ENCODE results near the gene USP48.
A peak's percentile ranks its signal among the peaks of the same experiment; 100 is the strongest.
"Not testable (repeated sequence)": the region's sequence is repeated elsewhere in the genome, so short reads cannot be mapped to it uniquely, and the experiment has no call there.

The USP48 gene

DNA sequence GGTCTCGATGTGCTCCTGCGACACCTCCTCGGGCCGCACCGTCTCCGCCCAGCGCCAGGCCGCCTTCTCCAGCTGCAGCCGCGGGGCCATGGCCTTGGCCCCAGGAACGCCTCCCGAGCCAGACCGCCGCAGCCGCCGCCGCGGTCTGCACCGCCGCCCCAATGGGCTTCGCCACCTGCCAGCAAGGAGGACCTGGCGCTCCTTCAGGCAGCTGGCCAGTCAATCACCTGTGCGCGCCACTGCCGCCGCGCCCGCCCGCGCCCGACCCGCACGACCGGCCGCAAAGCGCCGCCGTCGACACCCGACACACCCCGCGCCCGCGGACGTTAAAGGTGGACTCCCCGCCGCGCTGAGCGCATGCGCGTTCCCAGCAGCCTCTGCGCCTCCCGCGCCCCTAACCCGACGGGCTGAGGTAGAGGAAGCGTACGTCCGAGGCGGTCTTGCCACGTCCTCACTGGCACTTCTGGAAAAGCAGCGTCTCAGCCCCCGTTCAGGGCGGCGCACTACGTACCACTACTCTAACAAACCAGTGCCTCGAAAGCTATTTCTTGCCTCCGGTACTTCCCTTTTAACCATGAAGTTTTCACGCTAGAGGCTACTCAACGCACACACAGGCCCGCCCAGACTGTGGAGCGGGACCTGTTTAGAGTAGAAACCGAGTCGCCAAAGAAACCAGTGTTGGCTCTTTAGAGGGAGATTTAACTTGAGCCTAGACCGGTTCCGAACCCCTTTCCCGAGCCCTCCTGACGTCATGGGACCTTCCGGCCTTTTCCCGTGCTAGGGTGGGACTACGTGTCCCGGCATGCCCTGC lies at the start of gene USP48:
TSS of gene USP48 (minus strand) at position 282 of the 811 bp plus-strand sequence. CDS start at position 90, 192 bp downstream.
- DNase-seq (ENCODE audit: low spot score), result peak; percentile 98

DNA sequence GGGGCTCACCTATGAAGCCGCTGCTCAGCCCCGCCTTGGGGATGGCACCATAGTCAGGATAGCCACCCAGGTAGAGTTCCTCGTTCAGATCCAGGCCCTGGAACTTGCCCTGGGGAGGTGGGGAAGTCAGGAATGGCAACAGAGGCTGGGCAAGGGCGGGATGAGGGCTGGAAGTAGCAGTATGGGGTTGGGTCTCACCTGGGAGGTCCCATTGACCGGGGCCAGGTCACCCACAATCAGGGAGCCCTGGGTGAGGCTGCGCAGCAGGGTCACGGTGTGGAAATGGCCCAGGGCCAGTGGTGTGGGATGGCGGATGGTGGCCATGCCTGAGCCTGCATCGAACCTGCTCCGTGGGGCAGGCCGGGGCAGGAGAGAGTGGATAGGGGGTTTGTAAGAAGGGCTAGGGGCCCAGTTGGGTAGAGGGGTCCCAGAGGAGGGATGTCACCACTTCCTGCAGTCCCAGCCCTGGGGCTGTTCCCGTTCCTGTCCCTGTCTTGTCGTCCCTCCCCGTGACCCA lies 48.6 kb upstream of the USP48 start:
- no peak for DNase-seq (ENCODE audit: low spot score)

- DNase-seq (ENCODE audit: low spot score), result no peak
Observed at GRCh38 chr1:21830792-21831453, 48.0 kb upstream of the USP48 start.

- DNase-seq (ENCODE audit: low spot score), result no peak
Observed at GRCh38 chr1:21829294-21829693, 46.3 kb upstream of the USP48 start.

DNA sequence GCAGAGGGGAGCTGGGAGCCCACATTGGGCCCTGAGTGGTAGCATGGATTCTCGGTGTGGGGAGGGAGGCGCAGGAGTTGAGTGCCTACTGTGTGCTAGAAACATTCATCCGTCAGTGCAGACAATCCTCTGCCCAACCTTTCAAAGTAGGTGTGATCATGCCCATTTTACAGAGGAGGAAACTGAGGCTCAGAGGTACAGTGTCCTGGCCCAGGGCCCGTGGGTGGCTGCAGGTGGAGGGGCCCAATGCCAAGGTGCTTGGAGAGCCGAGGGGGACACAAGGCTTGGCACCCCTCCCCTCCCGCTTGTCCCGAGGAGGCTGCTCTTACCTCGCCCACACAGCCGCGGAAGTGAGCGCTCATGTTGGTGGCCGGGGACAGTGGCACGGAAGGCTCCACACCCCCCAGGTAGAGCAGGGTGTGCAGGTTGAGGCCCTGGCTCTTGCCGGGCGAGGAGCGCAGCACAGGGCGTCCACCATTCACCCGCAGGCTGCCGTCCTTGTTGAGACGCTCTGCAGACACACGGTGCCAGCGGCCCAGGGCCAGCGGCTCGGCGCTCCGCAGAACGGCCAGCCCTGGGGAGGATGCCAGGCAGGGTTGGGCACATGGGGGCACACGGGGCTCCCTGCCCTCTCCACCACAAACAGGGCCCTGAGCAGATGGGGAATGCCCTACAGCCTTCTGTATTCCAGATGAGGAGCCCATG lies 45.7 kb upstream of the USP48 start:
- DNase-seq (ENCODE audit: low spot score), result no peak

DNA sequence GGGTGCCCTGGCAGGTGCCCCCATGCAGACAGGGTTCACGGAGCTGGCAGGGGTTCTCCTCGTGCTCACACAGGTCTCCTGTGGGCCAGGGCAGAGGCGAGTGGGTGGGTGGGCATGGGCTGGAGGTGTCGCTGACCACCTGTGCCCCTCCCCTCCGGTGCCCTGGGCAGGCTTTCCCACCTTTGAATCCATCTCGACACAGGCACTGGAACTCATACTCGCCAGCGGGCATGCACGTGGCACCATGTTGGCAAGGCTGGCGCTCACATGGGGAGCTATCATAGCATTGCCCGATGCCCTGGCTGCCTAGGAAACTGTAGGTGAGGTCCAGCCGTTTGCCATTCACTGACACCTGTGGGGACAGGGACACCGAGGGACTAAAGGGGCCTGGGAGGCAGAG lies 45.1 kb upstream of the USP48 start:
- no peak for DNase-seq (ENCODE audit: low spot score)

GRCh38 chr1:21827141-21827679 lies 44.3 kb upstream of the USP48 start:
- no peak for DNase-seq (ENCODE audit: low spot score)

DNA sequence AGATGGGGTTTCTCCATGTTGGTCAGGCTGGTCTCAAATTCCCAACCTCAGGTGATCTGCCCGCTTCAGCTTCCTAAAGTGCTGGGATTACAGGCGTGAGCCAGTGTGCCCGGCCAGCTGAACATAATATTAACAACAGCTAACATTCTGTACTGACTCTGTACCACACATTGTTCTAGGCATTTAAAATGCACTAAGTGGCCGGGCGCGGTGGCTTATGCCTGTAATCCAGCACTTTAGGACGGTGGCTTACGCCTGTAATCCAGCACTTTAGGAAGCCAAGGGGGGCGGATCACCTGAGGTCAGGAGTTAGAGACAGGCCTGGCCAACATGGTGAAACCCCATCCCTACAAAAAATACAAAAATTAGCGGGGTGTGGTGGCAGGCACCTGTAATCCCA lies 43.7 kb upstream of the USP48 start:
- not testable (repeated sequence) for DNase-seq (ENCODE audit: low spot score)

DNA sequence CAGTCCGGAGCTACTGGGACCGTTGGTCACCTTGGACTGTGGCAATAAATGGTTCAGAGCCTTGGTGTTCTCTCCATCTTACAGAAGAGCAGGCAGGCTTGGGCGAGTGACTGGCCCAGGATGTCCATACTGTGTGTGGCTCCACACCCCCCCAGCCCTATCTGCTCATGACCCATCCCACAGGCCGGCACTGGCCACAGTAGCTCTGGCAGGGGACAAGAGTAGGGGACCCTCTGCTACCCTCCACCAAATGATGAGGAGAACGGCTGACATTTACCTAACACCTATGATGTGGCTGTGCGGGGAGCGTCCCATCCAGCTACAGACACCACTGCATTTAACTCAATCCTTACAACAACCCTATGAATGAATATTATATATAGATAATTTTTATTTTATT lies 42.4 kb upstream of the USP48 start:
- DNase-seq (ENCODE audit: low spot score), result no peak

- DNase-seq (ENCODE audit: low spot score), result no peak
Observed at GRCh38 chr1:21824926-21825325, 42.0 kb upstream of the USP48 start.

DNA sequence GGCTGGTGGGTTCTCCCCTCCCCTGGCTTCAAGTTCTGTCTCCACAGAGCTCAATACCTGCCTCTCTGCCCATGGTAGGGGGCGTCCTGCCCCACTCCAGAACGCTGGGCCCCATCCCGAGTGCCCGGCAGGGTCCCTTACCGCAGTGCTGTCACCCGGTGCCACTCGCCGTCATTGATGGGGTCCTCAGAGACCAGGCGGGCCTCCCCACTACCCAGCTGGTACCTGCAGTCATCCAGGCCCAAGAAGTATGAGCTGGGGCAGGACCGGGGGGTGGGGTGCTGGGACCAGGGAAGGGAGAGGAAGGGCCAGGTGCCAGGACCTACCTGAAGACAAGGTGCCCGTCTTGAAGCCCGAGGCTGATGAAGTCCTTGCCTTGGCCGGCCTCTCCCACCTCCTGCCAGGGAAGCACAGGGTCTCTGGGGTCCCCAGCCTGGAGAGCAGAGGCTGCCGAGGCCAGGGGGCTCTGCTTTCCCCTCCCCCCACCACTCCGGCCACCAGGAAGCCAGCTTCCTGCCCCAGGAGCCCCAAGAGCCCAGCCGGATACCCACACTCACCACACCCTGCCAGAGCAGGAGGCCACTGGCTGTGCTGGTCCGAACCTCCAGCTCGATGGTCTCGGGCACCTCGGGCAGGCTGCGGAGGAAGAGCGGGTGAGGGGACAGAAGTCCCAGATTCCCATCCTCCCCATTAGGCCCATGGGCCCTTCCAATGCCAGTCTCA lies 41.2 kb upstream of the USP48 start:
- DNase-seq (ENCODE audit: low spot score), result no peak

GRCh38 chr1:21823206-21823979 lies 40.4 kb upstream of the USP48 start:
- no peak for DNase-seq (ENCODE audit: low spot score)

GRCh38 chr1:21822349-21822748 lies 39.4 kb upstream of the USP48 start:
- DNase-seq (ENCODE audit: low spot score), result no peak

DNA sequence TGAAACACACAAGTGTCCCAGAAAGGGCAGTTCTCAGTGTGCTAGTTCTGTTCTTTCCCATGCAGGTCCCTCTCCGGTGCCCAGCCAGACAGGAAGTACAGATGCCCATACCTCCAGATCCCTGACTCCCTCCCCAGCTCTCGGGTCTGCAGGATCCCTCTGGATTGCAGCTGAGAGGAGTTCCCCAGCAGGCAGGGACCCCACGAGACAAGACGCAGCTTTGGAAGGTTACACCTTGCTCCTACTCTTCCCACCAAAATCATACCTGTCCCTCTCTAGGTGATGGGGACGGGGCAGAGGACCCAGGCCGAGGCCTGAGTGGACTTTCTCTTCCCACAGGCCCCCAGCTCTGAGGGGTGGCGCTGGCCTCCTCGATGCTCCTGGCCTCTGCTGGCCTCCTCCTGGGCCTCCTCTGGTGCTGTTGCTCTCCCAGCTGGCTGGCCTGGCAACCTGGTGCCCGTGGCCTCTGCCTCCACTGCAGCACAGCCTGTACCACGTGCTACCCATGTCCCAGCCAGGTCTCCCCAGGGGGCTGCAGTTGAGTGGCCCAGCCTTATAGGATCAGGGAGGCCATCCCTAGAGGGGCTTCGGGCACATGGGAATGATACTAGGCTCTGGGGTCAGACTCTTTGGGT lies 38.6 kb upstream of the USP48 start:
- DNase-seq (ENCODE audit: low spot score), result no peak

DNA sequence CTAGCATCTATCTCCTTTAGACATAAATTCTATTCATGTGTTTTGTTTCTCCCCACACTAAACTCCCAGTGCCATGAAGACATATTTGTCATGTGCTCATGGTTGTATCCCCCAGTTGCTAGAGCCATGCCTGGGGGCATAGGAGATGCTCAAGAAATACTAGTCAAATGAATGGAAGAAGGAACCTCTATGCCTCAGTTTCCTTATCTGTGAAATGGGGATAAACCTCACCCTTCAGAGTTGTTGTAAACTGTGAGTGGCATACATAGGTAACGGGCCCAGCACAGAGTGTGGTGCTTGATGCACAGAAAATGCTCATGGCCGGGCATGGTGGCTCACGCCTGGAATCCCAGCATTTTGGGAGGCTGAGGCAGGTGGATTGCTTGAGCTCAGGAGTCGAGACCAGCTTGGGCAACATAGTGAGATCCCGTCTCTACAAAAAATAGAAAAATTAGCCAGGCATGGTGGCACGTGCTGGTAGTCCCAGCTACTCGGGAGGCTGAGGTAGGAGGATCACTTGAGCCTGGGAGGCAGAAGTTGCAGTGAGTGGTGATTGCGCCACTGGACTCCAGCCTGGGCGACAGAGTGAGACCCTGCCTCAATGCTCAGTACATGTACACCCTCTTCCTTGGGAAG lies 37.8 kb upstream of the USP48 start:
- DNase-seq (ENCODE audit: low spot score), result no peak

DNA sequence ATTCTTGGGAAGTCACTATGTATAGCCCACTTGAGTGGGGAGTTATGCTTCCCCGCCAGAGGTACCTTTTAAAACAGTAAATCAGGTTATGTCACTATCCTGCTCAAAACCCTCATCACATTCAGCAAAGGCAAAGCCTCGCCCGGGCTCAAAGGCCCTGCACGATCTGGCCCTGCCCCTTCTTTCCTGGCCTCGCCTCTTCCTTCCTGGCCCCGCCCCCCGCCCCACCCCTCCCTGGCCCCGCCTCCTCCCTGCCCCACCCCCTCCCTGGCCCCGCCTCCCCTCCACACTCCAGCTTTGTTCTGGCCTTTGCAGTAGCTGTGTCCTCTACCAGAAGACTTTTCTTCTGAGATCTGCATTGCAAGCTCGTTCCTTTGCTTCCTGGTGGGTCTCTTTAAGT lies 35.7 kb upstream of the USP48 start:
- no peak for DNase-seq (ENCODE audit: low spot score)

GRCh38 chr1:21816602-21817302 lies 33.8 kb upstream of the USP48 start:
- DNase-seq (ENCODE audit: low spot score), result no peak

DNA sequence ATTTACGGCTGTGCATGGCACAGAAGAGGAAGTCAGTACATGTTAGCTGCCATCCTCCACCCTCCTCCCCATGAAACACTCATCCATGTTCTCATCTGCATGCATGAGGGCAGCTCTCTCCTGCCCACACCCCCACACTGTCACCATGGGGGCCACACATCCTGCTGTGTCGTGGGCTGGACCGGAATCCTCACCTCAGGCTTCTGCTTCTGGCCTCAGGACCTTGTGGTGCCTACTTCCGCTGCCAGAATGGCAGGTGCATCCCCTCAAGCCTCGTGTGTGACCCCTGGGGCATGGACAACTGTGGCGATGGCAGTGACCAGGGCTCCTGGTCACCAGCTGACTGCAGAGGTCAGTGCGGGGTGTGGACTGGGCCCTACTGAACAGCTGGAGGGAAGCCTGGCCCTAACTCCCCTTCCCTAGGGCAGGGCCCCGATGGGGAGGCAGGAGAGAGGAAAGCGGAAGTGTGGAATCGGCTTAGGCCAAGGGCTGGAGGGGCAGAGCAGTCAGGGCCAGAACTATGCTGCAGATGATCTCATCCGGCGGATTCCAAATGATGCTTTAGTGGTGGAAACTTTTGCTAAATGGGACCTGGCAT lies 32.9 kb upstream of the USP48 start:
- DNase-seq (ENCODE audit: low spot score), result no peak

Data from globus pallidus (tissue), 1 donor.